ENCODE data around the gene ZNF283.
A peak's percentile ranks its signal among the peaks of the same experiment; 100 is the strongest.

Gene ZNF283

DNA sequence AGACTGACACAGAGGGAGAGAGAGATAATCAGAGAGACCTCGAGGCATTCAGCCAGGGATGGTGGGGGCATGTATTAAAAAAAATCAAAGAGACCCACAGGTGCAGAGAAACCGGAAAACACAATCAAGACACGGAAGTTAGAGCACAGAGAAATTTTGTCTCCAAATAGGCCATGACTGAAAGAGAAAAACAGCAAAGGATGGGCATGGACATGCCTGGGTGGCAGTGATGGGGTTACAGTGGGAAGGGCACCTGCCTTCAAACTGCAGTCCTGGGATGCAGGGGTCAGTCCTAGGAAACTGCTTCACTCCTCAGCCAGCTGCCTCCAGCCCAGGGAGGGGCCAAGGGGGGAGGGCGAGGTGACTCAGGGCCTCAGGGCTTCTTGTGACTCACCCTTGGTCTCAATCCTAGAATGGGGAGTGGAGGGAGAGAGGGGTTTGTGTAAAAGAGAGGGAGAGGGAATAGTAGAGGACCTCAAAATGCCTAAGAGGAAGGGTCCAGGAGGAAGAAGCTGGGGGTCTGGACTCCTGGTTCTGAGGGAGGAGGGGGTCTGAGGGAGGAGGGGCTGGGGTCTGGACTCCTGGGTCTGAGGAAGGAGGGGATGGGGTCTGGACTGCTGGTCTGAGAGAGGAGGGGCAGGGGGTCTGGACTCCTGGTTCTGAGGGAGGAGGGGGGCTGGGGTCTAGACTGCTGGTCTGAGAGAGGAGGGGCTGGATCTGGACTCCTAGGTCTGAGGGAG lies 42.7 kb upstream of the ZNF283 start:
- Histone ChIP-seq H3K36me3 (ENCODE audit: control insufficient read depth, insufficient read depth, low read length) (no peaks in the 10 kb centered on the region), H3K4me1 (ENCODE audit: control insufficient read depth, insufficient read depth, low read length) (peaks cover 6% of the 10 kb centered on the region), H3K27me3 (ENCODE audit: control insufficient read depth, insufficient read depth, low read length) (no peaks in the 10 kb centered on the region), H3K9ac (ENCODE audit: low read depth, low read length) (no peak overlapping the region), H3K9me3 (ENCODE audit: control insufficient read depth, insufficient read depth, low read length) (no peaks in the 10 kb centered on the region), H3K27ac (ENCODE audit: low read depth, low read length) (no peak overlapping the region), H3K4me3 (ENCODE audit: low read depth, low read length) (no peak overlapping the region)

- H3K27ac ChIP-seq (ENCODE audit: low read depth, low read length): no peak overlapping the region
- no peaks in the 10 kb centered on the region for H3K9me3 ChIP-seq (ENCODE audit: control insufficient read depth, insufficient read depth, low read length)
- no peak overlapping the region for H3K9ac ChIP-seq (ENCODE audit: low read depth, low read length)
- H3K4me1 ChIP-seq (ENCODE audit: control insufficient read depth, insufficient read depth, low read length): no peaks in the 10 kb centered on the region
- no peak overlapping the region for H3K4me3 ChIP-seq (ENCODE audit: low read depth, low read length)
- H3K36me3 ChIP-seq (ENCODE audit: control insufficient read depth, insufficient read depth, low read length): no peaks in the 10 kb centered on the region
- no peaks in the 10 kb centered on the region for H3K27me3 ChIP-seq (ENCODE audit: control insufficient read depth, insufficient read depth, low read length)
Measured at GRCh38 chr19:43784981-43785808, 41.9 kb upstream of the ZNF283 start.

GRCh38 chr19:43786665-43787064 lies 40.5 kb upstream of the ZNF283 start:
- Histone ChIP-seq H3K27ac (ENCODE audit: low read depth, low read length) (no peak overlapping the region), H3K36me3 (ENCODE audit: control insufficient read depth, insufficient read depth, low read length) (no peaks in the 10 kb centered on the region)

DNA sequence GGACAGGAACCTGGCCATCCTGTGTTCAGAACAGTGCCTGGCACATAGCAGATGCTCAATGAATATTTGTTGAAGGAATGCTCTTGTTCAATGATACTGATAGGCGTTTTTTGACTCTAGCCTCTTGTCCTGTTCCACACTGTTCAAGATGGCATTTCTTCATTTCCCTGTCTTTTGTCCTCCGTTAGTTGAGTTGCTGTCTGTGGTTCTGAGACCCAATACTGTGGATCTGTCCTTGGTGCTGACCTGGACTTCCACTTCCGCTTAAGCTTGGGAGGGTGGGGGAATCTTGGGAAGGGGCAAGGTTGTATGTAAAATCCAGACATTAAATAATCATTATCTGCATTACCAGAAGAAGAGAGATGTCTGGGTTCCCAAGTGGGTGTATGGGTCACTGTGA lies 38.1 kb upstream of the ZNF283 start:
- H3K4me1 ChIP-seq (ENCODE audit: control insufficient read depth, insufficient read depth, low read length): no peaks in the 10 kb centered on the region
- H3K9ac ChIP-seq (ENCODE audit: low read depth, low read length): no peak overlapping the region
- H3K27me3 ChIP-seq (ENCODE audit: control insufficient read depth, insufficient read depth, low read length): no peaks in the 10 kb centered on the region; the same call in 1 of the 2 replicates
- H3K36me3 ChIP-seq (ENCODE audit: control insufficient read depth, insufficient read depth, low read length): no peaks in the 10 kb centered on the region
- H3K4me3 ChIP-seq (ENCODE audit: low read depth, low read length): no peak overlapping the region
- H3K9me3 ChIP-seq (ENCODE audit: control insufficient read depth, insufficient read depth, low read length): no peaks in the 10 kb centered on the region
- H3K27ac ChIP-seq (ENCODE audit: low read depth, low read length): no peak overlapping the region

More at GRCh38 chr19:43786665-43787064, 40.5 kb upstream of the ZNF283 start:
- no peak overlapping the region for H3K9ac ChIP-seq (ENCODE audit: low read depth, low read length)
- no peaks in the 10 kb centered on the region for H3K4me1 ChIP-seq (ENCODE audit: control insufficient read depth, insufficient read depth, low read length)
- H3K4me3 ChIP-seq (ENCODE audit: low read depth, low read length): no peak overlapping the region
- H3K27me3 ChIP-seq (ENCODE audit: control insufficient read depth, insufficient read depth, low read length): no peaks in the 10 kb centered on the region
- H3K9me3 ChIP-seq (ENCODE audit: control insufficient read depth, insufficient read depth, low read length): no peaks in the 10 kb centered on the region

GRCh38 chr19:43790587-43790986 lies 36.5 kb upstream of the ZNF283 start:
- Histone ChIP-seq H3K4me3 (ENCODE audit: low read depth, low read length) (no peak overlapping the region), H3K36me3 (ENCODE audit: control insufficient read depth, insufficient read depth, low read length) (no peaks in the 10 kb centered on the region), H3K27me3 (ENCODE audit: control insufficient read depth, insufficient read depth, low read length) (peaks cover 8% of the 10 kb centered on the region), H3K9me3 (ENCODE audit: control insufficient read depth, insufficient read depth, low read length) (no peaks in the 10 kb centered on the region), H3K9ac (ENCODE audit: low read depth, low read length) (no peak overlapping the region), H3K4me1 (ENCODE audit: control insufficient read depth, insufficient read depth, low read length) (no peaks in the 10 kb centered on the region), H3K27ac (ENCODE audit: low read depth, low read length) (no peak overlapping the region)

DNA sequence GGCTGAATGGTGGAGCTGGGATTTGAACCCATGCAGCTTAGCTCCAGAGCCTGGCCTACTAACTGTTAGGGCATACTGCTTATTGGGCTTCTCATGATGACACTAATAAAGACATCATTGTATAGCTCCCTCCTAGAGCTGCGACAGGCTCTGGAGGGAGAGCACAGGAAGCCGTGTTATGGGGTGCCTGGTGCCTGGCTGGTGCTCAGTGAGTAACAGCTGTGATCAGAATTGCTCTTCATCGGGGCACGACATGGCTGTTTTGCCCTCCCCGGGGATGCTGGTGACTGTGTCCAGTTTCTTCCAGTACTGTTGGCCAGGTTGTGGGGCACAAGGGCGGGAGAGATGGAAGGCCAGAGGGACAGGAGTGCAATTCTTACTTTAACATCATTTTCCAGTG lies 30.0 kb upstream of the ZNF283 start:
- no peaks in the 10 kb centered on the region for H3K9me3 ChIP-seq (ENCODE audit: control insufficient read depth, insufficient read depth, low read length)
- H3K4me1 ChIP-seq (ENCODE audit: control insufficient read depth, insufficient read depth, low read length): no peaks in the 10 kb centered on the region; the same call in 1 of the 2 replicates
- no peak overlapping the region for H3K27ac ChIP-seq (ENCODE audit: low read depth, low read length)
- peaks cover 57% of the 10 kb centered on the region for H3K27me3 ChIP-seq (ENCODE audit: control insufficient read depth, insufficient read depth, low read length)
- H3K4me3 ChIP-seq (ENCODE audit: low read depth, low read length): no peak overlapping the region
- H3K36me3 ChIP-seq (ENCODE audit: control insufficient read depth, insufficient read depth, low read length): no peaks in the 10 kb centered on the region
- no peak overlapping the region for H3K9ac ChIP-seq (ENCODE audit: low read depth, low read length)

- Histone ChIP-seq H3K4me1 (ENCODE audit: control insufficient read depth, insufficient read depth, low read length) (no peaks in the 10 kb centered on the region; the same call in 1 of the 2 replicates), H3K9ac (ENCODE audit: low read depth, low read length) (no peak overlapping the region), H3K4me3 (ENCODE audit: low read depth, low read length) (no peak overlapping the region), H3K27ac (ENCODE audit: low read depth, low read length) (no peak overlapping the region), H3K36me3 (ENCODE audit: control insufficient read depth, insufficient read depth, low read length) (no peaks in the 10 kb centered on the region), H3K9me3 (ENCODE audit: control insufficient read depth, insufficient read depth, low read length) (no peaks in the 10 kb centered on the region), H3K27me3 (ENCODE audit: control insufficient read depth, insufficient read depth, low read length) (peaks cover 57% of the 10 kb centered on the region)
Measured at GRCh38 chr19:43797556-43797955, 29.6 kb upstream of the ZNF283 start.

GRCh38 chr19:43798026-43798545 lies 29.0 kb upstream of the ZNF283 start:
- peak overlapping the region; percentile 86 for H3K4me3 ChIP-seq (ENCODE audit: low read depth, low read length)
- peaks cover 57% of the 10 kb centered on the region for H3K27me3 ChIP-seq (ENCODE audit: control insufficient read depth, insufficient read depth, low read length)
- no peaks in the 10 kb centered on the region; the same call in 1 of the 2 replicates for H3K4me1 ChIP-seq (ENCODE audit: control insufficient read depth, insufficient read depth, low read length)
- no peaks in the 10 kb centered on the region for H3K9me3 ChIP-seq (ENCODE audit: control insufficient read depth, insufficient read depth, low read length)
- no peak overlapping the region for H3K9ac ChIP-seq (ENCODE audit: low read depth, low read length)
- no peak overlapping the region for H3K27ac ChIP-seq (ENCODE audit: low read depth, low read length)
- no peaks in the 10 kb centered on the region for H3K36me3 ChIP-seq (ENCODE audit: control insufficient read depth, insufficient read depth, low read length)

- Histone ChIP-seq H3K36me3 (ENCODE audit: control insufficient read depth, insufficient read depth, low read length) (no peaks in the 10 kb centered on the region), H3K4me3 (ENCODE audit: low read depth, low read length) (peak overlapping the region; percentile 86), H3K9ac (ENCODE audit: low read depth, low read length) (0 out of 2 replicates have a peak overlapping the region, but pooled peaks have one; percentile 15), H3K27ac (ENCODE audit: low read depth, low read length) (no peak overlapping the region), H3K9me3 (ENCODE audit: control insufficient read depth, insufficient read depth, low read length) (no peaks in the 10 kb centered on the region), H3K4me1 (ENCODE audit: control insufficient read depth, insufficient read depth, low read length) (no peaks in the 10 kb centered on the region; the same call in 1 of the 2 replicates), H3K27me3 (ENCODE audit: control insufficient read depth, insufficient read depth, low read length) (peaks cover 57% of the 10 kb centered on the region)
Measured at GRCh38 chr19:43798546-43799409, 28.3 kb upstream of the ZNF283 start.

DNA sequence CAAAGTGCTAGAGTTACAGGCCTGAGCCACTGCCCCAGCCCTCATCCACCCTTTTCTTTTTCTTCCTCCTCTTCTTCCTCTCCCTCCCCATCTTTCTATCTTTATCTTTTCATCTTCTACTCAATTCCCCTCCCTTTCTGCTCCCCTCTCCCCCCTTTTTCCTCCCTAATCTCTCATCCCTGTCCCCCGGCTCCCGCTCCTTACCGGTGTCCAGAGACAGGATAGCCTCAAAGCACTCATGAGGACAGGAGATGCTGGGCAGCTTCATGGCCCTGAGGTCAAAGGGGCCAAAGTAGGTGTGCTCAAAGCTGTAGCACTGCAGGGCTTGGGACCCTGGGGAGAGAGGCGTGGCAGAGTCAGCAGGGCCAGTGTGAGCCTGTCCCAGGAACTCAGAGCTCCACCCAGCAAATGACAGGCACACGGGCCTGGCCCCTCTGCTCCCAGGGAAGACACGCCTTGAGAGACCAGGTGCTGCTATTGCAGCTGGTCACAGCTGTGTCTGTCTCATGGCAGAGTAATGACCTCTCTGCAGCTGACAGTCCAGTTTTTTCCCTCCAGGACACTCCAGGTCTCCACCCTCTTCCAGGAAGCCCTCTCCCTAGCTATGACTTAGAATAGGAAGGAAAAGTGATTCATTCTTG lies 27.5 kb upstream of the ZNF283 start:
- H3K36me3 ChIP-seq (ENCODE audit: control insufficient read depth, insufficient read depth, low read length): no peaks in the 10 kb centered on the region
- peak overlapping the region; percentile 86; the same call in 1 of the 2 replicates for H3K4me3 ChIP-seq (ENCODE audit: low read depth, low read length)
- H3K27me3 ChIP-seq (ENCODE audit: control insufficient read depth, insufficient read depth, low read length): peaks cover 56% of the 10 kb centered on the region
- H3K4me1 ChIP-seq (ENCODE audit: control insufficient read depth, insufficient read depth, low read length): no peaks in the 10 kb centered on the region; the same call in 1 of the 2 replicates
- no peaks in the 10 kb centered on the region for H3K9me3 ChIP-seq (ENCODE audit: control insufficient read depth, insufficient read depth, low read length)
- no peak overlapping the region for H3K9ac ChIP-seq (ENCODE audit: low read depth, low read length)
- no peak overlapping the region for H3K27ac ChIP-seq (ENCODE audit: low read depth, low read length)
